CD14-positive monocyte (primary cell): Measurements from ENCODE around the gene HSDL1. TPM values are rescaled to one million over a fixed set of nuclear protein-coding genes. Genes with fewer than 3 reads are reported as not detected.

ENCODE experiments used
- DNase-seq, 3 donors: peaks; one replicate each; pipeline ENCODE4 v3.0.0-alpha.2; 2011 to 2022
- H2AFZ ChIP-seq: 2 replicates; pipeline ENCODE4 v1.6.0; 2012; ENCODE audit warnings: mild to moderate bottlenecking, low read depth, low read length, inconsistent platforms; ENCODE audit not compliant: insufficient read depth, poor library complexity, severe bottlenecking
- H3K27ac ChIP-seq, 2 donors: 1 replicate in 1 of 2; 2 replicates in 1 of 2; pipeline ENCODE4 v1.5.1; 2012 to 2013; ENCODE audit warnings: low read length in 2 of 2, control low read depth in 1 of 2, inconsistent platforms in 1 of 2, low read depth in 1 of 2, mild to moderate bottlenecking in 1 of 2
- H3K27me3 ChIP-seq, 2 donors: one replicate each; pipeline versions ENCODE4 v1.6.0 to v1.6.1; 2011 to 2013; ENCODE audit warnings: low read length in 2 of 2; ENCODE audit not compliant: control insufficient read depth in 2 of 2, insufficient read depth in 2 of 2
- H3K36me3 ChIP-seq, 2 donors: replicated peaks in 1 of 2; 1 replicate in 1 of 2; 2 replicates in 1 of 2; pipeline versions ENCODE4 v1.5.1 to v1.6.1; 2012 to 2013; ENCODE audit warnings: low read length in 2 of 2, control low read depth in 1 of 2, inconsistent platforms in 1 of 2, mild to moderate bottlenecking in 1 of 2; ENCODE audit not compliant: insufficient read depth in 2 of 2, control insufficient read depth in 1 of 2
- H3K4me1 ChIP-seq, 2 donors: 1 replicate in 1 of 2; 2 replicates in 1 of 2; pipeline versions ENCODE4 v1.5.1 to v1.6.1; 2012 to 2013; ENCODE audit warnings: low read length in 2 of 2, control low read depth in 1 of 2, inconsistent platforms in 1 of 2, mild to moderate bottlenecking in 1 of 2, moderate library complexity in 1 of 2; ENCODE audit not compliant: insufficient read depth in 2 of 2, control insufficient read depth in 1 of 2
- H3K4me2 ChIP-seq: replicated peaks from 2 replicates; pipeline ENCODE3; 2012; ENCODE audit warnings: low read length, moderate library complexity, mild to moderate bottlenecking; ENCODE audit not compliant: poor library complexity, severe bottlenecking; ENCODE audit errors: extremely low read depth
- H3K4me3 ChIP-seq, 3 experiments: fragments of 200-600 bp in 1 of 3; sonication (generic) in 1 of 3; replicated peaks in 1 of 3; 1 replicate in 2 of 3; 2 replicates in 1 of 3; pipeline ENCODE4 v1.5.1; 2011 to 2013; ENCODE audit warnings: low read length in 3 of 3, mild to moderate bottlenecking in 3 of 3, control low read depth in 2 of 3, low read depth in 2 of 3, inconsistent platforms in 1 of 3, moderate library complexity in 1 of 3
- H3K79me2 ChIP-seq: 2 replicates; pipeline ENCODE4 v1.6.0; 2012; ENCODE audit warnings: mild to moderate bottlenecking, control low read depth, inconsistent platforms, low read length, moderate library complexity; ENCODE audit not compliant: insufficient read depth
- H3K9ac ChIP-seq: 2 replicates; pipeline ENCODE4 v1.6.0; 2017; ENCODE audit warnings: low read length, mild to moderate bottlenecking; ENCODE audit not compliant: insufficient read depth, poor library complexity, severe bottlenecking
- H3K9me3 ChIP-seq, 2 donors: replicated peaks in 1 of 2; 1 replicate in 1 of 2; 2 replicates in 1 of 2; pipeline versions ENCODE4 v1.5.1 to v1.6.1; 2012 to 2013; ENCODE audit warnings: low read length in 2 of 2, control low read depth in 1 of 2; ENCODE audit not compliant: control insufficient read depth in 1 of 2, insufficient read depth in 1 of 2
- H4K20me1 ChIP-seq: 2 replicates; pipeline ENCODE4 v1.6.0; 2012; ENCODE audit warnings: mild to moderate bottlenecking, low read length, control low read depth, moderate library complexity; ENCODE audit not compliant: insufficient read depth
- H3K27ac Mint-ChIP-seq, 7 donors: one replicate each; pipeline ENCODE4 v1.8.0; 2020; ENCODE audit warnings: mild to moderate bottlenecking in 7 of 7, mixed read lengths in 7 of 7, moderate library complexity in 6 of 7, inconsistent platforms in 2 of 7
- H3K27me3 Mint-ChIP-seq, 3 donors: one replicate each; pipeline ENCODE4 v1.8.0; 2021 to 2022; ENCODE audit warnings: low read depth in 3 of 3, mild to moderate bottlenecking in 3 of 3, mixed read lengths in 3 of 3, moderate library complexity in 3 of 3, inconsistent platforms in 1 of 3
- H3K36me3 Mint-ChIP-seq, 2 donors: one replicate each; pipeline ENCODE4 v1.8.0; 2020; ENCODE audit warnings: mixed read lengths in 2 of 2, inconsistent platforms in 1 of 2, mild to moderate bottlenecking in 1 of 2
- H3K4me1 Mint-ChIP-seq: one replicate; pipeline ENCODE4 v1.8.0; 2020; ENCODE audit warnings: mild to moderate bottlenecking, mixed read lengths
- H3K4me3 Mint-ChIP-seq, 2 donors: one replicate each; pipeline ENCODE4 v1.8.0; 2020; ENCODE audit warnings: mild to moderate bottlenecking in 2 of 2, mixed read lengths in 2 of 2, moderate library complexity in 1 of 2
- H3K9me3 Mint-ChIP-seq, 7 donors: one replicate each; pipeline ENCODE4 v1.8.0; 2020 to 2022; ENCODE audit warnings: mixed read lengths in 7 of 7, mild to moderate bottlenecking in 6 of 7, moderate library complexity in 6 of 7, inconsistent platforms in 2 of 7
- CTCF ChIP-seq: fragments of 200-600 bp; IDR thresholded peaks from one replicate; pipeline ENCODE4 v1.8.0; 2022; ENCODE audit warnings: antibody characterized with exemption, mild to moderate bottlenecking
- WGBS: methylation state at CpG from one replicate; pipeline ENCODE4 v1.1.5; 2013; ENCODE audit warnings: missing lambda C conversion rate; ENCODE audit not compliant: insufficient coverage; 5-methylcytosine and 5-hydroxymethylcytosine counted together
- intact Hi-C, 2 donors: fragments of 100-400 bp; cut with micrococcal nuclease; formaldehyde crosslinking; loops; one replicate each; pipeline versions ENCODE4 v1.15.0 to v1.15.1; 2023
- polyA plus RNA-seq, 3 donors: library from polyadenylated mRNA; depleted of rRNA in 1 of 3; unstranded in 2 of 3; stranded (reverse) in 1 of 3; fragments of 300-500 nt in 2 of 3; fragments of >200 nt in 1 of 3; fragmentation: Illumina TruSeq in 2 of 3; gene quantifications; 1 replicate in 2 of 3; 2 replicates in 1 of 3; pipeline ENCODE4 v1.2.3, GENCODE V29; 2012 to 2021

The HSDL1 gene
- polyA plus RNA-seq, 3 donors, result 7.3 to 13.3 (median 8.0) TPM

GRCh38 chr16:84178892-84179611 lies 34.1 kb upstream of the HSDL1 start:
- no peak overlapping the region for H3K4me3 Mint-ChIP-seq
- H2AFZ ChIP-seq, result no peak overlapping the region
- peaks cover 4% of the 10 kb centered on the region for H3K79me2 ChIP-seq
- 96% methylated on average over 27 of the region's 28 CpGs for WGBS
- DNase-seq, result no peak
- no peaks in the 10 kb centered on the region for H3K9me3 ChIP-seq
- peaks cover 1 to 5% (median 2%) of the 10 kb centered on the region in 3 donors for H3K27me3 Mint-ChIP-seq
- H3K9me3 Mint-ChIP-seq, result no peaks in the 10 kb centered on the region
- peaks cover 56 to 70% of the 10 kb centered on the region in 2 donors for H3K36me3 Mint-ChIP-seq
- H3K36me3 ChIP-seq, result peaks cover 63 to 66% of the 10 kb centered on the region in 2 donors
- no peak for TF ChIP-seq CTCF
- peaks cover 5% of the 10 kb centered on the region for H4K20me1 ChIP-seq
- H3K9ac ChIP-seq, result no peak overlapping the region
- H3K27me3 ChIP-seq, result no peaks in the 10 kb centered on the region
- intact Hi-C loops, result no loop called here
- no peak overlapping the region for H3K27ac ChIP-seq
- H3K27ac Mint-ChIP-seq, result peak overlapping the region in 5 of 7 donors; percentile 10 to 97 (median 69)
- no peak overlapping the region for H3K4me3 ChIP-seq
- peaks cover 24 to 26% of the 10 kb centered on the region in 2 donors for H3K4me1 ChIP-seq
- H3K4me1 Mint-ChIP-seq, result peaks cover 27% of the 10 kb centered on the region
- H3K4me2 ChIP-seq, result no peak overlapping the region

GRCh38 chr16:84178146-84178765 lies 33.3 kb upstream of the HSDL1 start:
- Histone ChIP-seq H3K9ac (no peak overlapping the region), H2AFZ (no peak overlapping the region), H3K36me3 (peaks cover 58% of the 10 kb centered on the region in 2 donors), H3K27me3 (no peaks in the 10 kb centered on the region), H3K27ac (peak overlapping the region in 1 of 2 donors; percentile 32), H3K4me2 (no peak overlapping the region), H3K4me1 (peaks cover 24 to 26% of the 10 kb centered on the region in 2 donors), H3K9me3 (no peaks in the 10 kb centered on the region), H3K79me2 (no peaks in the 10 kb centered on the region), H4K20me1 (peaks cover 3% of the 10 kb centered on the region), H3K4me3 (no peak overlapping the region)
- Mint-ChIP-seq H3K9me3 (no peaks in the 10 kb centered on the region), H3K4me3 (no peak overlapping the region), H3K4me1 (peaks cover 27% of the 10 kb centered on the region), H3K27ac (peak overlapping the region in 5 of 7 donors; percentile 10 to 97 (median 83)), H3K36me3 (peaks cover 48 to 62% of the 10 kb centered on the region in 2 donors), H3K27me3 (peaks cover 1 to 5% (median 2%) of the 10 kb centered on the region in 3 donors)
- intact Hi-C loops, result no loop called here
- TF ChIP-seq CTCF, result no peak
- DNase-seq, result no peak
- WGBS, result 93% methylated on average over 11 of the region's 15 CpGs
